Esophagus squamous epithelium (tissue), 4 donors: ENCODE data around the gene DNAJC10.

Source experiments
- POLR2A ChIP-seq, 4 donors: fragments of 450-650 bp; IDR thresholded peaks; one replicate each; pipeline ENCODE4 v1.6.1; 2017; ENCODE audit warnings: antibody characterized with exemption in 4 of 4, mild to moderate bottlenecking in 4 of 4, moderate library complexity in 3 of 4
- TF ChIP-seq, protein P1 (sequence below), 6 experiments: fragments of 450-650 bp in 4 of 6; fragments of 200-600 bp in 2 of 6; sonication (generic) in 2 of 6; IDR thresholded peaks; one replicate each; pipeline ENCODE4 v1.5.1; 2016 to 2019; ENCODE audit warnings: antibody characterized with exemption in 6 of 6, mild to moderate bottlenecking in 4 of 6, moderate library complexity in 4 of 6

DNA sequence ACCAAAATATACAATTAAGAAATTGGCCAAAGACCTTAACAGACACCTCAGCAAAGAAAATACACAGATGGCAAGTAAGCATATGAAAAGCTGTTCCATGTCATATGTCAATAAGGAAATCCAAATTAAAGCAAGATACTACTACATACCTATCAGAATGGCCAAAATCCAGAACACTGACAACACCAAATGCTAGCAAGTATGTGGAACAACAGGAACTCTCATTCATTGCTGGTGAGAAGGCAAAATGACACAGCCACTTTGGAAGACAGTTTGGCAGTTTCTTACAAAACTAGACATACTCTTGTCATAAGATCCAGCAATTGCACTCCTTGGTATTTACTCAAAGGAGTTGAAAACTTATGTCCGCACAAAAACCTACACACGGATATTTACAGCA lies 20.3 kb upstream of the DNAJC10 start:
- TF ChIP-seq, protein P1, sequence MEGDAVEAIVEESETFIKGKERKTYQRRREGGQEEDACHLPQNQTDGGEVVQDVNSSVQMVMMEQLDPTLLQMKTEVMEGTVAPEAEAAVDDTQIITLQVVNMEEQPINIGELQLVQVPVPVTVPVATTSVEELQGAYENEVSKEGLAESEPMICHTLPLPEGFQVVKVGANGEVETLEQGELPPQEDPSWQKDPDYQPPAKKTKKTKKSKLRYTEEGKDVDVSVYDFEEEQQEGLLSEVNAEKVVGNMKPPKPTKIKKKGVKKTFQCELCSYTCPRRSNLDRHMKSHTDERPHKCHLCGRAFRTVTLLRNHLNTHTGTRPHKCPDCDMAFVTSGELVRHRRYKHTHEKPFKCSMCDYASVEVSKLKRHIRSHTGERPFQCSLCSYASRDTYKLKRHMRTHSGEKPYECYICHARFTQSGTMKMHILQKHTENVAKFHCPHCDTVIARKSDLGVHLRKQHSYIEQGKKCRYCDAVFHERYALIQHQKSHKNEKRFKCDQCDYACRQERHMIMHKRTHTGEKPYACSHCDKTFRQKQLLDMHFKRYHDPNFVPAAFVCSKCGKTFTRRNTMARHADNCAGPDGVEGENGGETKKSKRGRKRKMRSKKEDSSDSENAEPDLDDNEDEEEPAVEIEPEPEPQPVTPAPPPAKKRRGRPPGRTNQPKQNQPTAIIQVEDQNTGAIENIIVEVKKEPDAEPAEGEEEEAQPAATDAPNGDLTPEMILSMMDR (IDR thresholded peaks at IDR 0.05), result no peak
- TF ChIP-seq POLR2A (IDR thresholded peaks at IDR 0.05), result no peak
